Adipose tissue (tissue), 3 donors: ENCODE measurements around the gene ANKRD39. TPM values are rescaled to one million over a fixed set of nuclear protein-coding genes. Genes with fewer than 3 reads are reported as not detected.
A peak's percentile ranks its signal among the peaks of the same experiment; 100 is the strongest.

ENCODE experiments used
- H3K27ac ChIP-seq: one replicate; pipeline ENCODE4 v1.5.1; 2013; ENCODE audit warnings: low read depth, low read length
- WGBS, 3 donors: extraction: QIAGEN DNeasy Blood & Tissue Kit; methylation state at CpG; one replicate each; pipeline ENCODE4 v1.1.7; 2013; 5-methylcytosine and 5-hydroxymethylcytosine counted together
- polyA plus RNA-seq, 3 donors: library from polyadenylated mRNA; stranded (reverse); fragments of 200-250 nt; gene quantifications; one replicate each; pipeline ENCODE4 v1.2.3, GENCODE V29; 2013
- donor health status: healthy with polysubstance abuse.
- donor health status: Bipolar disorder and iron deficiency.
- donor health status: healthy.

Gene ANKRD39
- polyA plus RNA-seq, 3 donors = 9.4 to 14.5 (median 11.0) TPM

DNA sequence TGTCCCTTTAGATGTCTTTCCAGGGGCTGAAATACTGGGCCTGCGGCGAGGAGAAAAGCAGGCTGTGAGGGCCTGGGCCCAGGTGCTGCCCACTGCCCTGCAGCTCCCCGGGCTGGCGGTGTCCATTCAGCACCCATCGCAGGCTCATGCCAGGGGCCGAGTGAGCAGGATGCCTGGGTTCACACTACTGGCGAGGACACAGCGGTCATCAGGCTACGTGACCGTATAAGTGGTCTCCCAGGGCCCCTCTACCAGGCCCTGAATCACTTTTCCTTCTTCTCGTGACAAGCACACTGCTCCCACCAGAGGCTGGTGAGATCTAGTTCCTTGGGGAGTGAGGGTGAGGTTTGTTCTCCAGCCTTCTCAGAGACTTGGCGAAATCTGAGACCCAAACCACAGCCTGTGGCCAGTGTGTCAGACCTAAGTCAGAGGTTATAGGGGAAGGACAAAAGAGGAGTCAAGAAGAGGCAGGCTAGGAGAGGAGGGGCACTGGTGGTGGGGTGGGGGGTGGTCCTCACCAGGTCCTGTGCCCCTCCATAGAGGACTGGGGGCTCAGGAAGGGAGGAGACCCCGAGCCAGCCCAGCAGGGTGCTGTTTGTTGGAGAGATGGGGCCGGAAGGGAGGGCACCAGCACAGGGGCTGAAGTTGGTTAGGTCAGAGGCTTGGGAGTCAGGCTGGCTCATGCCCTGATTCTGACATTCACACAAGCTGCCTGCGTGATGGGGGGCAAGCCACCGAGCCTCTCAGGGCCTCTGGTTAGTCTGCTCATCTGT lies 18.6 kb upstream of the ANKRD39 start:
- H3K27ac ChIP-seq = no peak overlapping the region
- 86 to 91% (median 89%) methylated on average over 16 of the region's 16 CpGs for WGBS, 3 donors

DNA sequence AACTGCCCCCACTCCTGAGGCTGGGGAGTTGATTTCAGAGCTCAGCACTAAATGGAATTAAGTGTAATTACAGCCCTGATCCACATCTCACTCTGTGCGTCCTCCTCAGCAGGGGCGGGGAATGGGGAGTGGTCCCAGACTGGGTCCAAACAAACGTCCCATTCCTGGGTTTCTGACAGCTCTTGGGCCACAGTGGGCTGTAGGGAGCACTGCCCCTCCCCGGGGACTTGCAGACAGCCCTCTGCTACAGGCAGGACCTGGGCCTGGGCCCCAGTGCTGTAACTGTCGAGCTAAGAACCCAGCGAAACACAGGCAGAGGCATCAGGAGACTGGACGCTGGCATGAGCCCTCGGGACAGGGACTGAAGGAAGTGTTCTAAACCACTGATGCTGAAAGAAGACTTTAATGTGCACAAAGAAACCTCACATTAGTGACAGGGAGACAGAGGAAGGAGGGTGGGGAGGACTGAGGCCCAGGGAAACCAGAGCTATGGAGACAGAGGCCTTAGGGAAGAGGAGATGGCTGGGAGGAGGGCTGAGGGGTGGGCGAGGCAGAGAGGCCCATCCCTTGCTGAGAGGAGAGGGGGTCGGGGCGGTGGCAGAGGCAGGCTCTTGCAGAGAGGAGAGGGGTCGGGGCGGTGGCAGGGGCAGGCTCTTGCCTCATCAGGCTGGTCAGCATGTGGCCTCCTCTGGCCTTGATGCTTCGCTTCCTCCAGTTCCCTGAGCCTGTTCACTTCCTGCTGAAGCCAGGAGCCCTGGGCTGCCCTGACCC lies 17.9 kb upstream of the ANKRD39 start:
- no peak overlapping the region for H3K27ac ChIP-seq
- 76 to 81% (median 78%) methylated on average over 10 to 14 of the region's 14 CpGs for WGBS, 3 donors

DNA sequence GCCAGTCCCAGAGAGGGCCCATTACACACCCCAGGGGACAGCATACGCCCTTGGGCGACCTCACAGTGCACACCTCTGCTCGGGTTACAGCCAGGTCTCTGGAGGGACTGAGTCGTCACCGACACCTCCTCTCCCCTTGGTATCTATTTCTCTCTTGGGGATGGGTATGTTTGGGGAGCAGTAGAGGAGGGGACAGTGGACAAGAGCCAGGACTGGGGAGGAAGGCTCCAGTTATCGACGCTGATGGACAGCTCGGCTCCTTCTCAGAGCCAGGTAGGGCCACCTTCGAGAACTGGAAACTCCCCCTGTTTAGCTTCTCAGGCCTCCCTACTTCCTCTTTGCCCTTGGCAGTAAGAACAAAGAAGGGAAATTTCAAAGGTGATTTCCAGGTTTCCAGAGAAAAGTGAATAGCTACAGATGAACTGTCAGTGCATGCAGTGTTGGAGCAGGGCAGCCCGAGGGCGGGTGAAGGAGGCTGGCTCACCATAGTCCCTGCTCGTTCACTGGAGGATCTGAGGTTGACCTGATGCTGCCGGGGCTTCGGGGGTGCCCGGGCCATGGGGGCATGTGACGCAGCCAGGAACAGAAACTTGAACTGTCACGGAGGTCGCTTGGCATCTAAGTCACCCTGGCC lies 16.5 kb upstream of the ANKRD39 start:
- 48 to 51% (median 48%) methylated on average over 18 of the region's 18 CpGs for WGBS, 3 donors

DNA sequence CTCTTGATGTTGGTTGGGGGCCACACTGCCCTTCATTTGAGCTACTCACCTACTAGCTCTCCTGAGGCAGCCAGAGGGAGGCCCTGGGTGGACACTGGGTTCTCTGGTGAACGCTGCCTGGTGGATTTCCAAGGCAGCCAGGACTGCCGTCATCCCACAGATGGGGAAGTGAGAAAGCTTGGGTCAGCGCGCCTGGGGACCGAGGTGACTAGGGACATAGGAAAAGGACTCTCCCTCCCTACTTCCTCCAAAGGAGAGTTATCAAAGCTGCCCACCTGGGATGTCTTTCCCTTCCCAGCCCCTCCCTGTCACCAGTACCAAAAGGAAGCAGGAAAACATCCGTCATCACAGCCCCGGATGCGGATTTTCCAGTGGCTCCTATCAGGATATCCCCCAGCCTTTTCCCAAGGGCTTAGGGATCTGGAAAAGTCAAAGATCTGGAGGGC lies 15.9 kb upstream of the ANKRD39 start:
- H3K27ac ChIP-seq = no peak overlapping the region
- whole genome bisulfite sequencing, 3 donors = 29 to 71% (median 36%) methylated on average over 8 of the region's 8 CpGs

More for the DNA sequence above, 16.5 kb upstream of the ANKRD39 start:
- H3K27ac ChIP-seq = no peak overlapping the region

DNA sequence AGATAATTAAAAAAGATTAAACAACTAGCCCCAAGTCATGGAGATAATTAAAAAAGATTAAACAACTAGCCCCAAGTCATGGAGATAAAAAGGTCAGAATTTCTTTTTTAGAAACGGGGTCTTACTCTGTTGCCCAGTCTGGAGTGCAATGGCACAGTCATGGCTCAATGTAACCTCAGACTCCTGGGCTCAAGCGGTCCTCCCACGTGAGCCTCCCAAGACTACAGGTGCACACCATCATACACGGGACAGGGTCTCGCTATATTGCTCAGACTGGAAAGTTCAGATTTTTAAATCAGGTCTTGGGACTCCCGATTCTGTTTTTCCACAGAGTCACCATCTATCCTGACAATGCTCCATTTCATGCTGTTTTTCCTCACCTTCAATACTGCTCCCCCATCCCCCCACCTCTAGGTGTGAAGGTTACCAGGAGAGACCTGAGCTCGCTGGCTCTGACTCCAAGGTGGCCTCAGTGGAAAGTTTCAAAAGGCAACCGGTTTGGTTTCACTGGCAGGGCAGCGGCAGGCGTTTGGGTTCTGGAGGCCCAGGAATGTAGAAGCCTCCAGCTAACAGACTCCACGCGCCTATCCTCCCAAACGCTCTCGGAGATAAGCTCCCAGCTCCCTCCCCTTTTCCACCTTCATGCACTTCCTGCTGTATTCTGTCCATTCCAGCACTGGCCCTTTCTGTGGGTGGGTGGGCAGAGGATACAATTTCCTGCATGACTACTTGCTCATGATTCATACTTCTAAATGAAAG lies 15.0 kb upstream of the ANKRD39 start:
- WGBS, 3 donors = 72 to 77% (median 74%) methylated on average over 14 of the region's 14 CpGs
- no peak overlapping the region for H3K27ac ChIP-seq

DNA sequence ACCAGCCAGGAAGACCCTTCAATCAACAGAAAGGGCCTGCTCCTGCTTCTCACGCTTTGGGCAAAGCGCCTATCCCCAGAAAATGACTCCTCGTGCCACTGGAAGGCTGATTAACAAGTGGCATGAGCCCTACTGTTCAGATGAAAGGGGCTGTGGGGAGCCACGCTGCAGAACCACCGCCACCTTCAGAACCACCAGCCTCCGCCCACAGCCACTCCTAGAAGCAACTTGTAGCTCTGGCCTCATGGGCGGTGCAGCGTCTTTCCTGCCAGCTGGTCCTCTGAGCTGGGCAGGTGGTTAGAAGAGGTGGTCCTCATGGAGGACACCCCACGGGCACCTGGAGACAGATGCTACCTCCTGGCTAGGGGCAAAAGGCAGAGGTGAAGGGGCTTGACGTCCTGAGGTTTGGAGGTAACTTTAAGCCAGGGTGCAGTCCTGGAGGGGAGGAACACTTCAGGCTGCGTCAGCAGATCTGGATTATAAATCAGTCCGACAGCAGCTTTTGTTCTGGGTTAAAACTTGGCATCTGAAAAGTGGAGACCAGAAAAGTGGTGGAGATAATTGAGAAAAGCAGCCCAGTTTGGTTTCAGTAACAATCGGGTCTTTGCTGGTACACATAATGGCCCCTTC lies 12.9 kb upstream of the ANKRD39 start:
- WGBS, 3 donors = 15 to 42% (median 19%) methylated on average over 13 of the region's 13 CpGs
- H3K27ac ChIP-seq = no peak overlapping the region

DNA sequence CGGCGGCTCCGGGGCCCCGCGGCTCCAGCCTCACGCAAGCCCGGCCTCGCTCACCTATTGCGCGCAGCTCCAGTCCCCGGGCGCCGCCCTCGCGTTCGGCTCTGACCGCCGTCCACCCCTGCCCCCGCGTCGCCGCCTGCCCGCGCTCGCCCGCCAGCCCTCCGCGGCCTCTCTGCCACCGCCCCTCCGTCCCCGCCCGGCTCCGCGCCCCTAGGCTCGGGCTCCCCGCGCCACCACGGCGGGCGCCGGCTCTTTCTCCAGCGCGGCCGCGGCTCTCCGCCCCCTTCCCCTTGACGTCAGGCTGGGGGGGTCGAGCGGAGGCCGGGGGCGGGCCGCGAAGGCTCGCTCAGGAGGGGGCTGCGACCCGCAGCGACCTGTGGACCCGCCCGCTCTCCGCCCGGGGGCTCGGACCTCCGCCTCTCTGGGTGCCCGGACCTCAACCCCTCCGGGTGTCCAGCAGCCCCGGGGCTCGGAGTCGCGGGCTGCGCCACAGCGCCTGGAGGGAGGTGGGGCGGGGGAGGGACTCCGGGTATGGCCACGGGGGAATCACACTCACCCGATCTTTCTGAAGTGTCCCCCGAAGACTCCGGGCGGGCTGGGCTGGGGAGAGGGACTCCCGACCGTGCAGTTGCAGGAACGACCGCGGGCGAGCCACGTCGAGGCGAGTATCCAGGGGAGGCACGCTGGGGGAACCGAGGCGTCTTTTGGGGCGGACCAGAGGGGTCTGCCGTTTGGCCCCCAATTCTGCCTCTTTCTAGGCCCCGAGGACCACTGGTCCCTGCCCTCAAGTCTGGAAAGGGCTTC lies 12.2 kb upstream of the ANKRD39 start, which contains the start of gene SEMA4C:
Gene SEMA4C (minus strand): TSS at position 259 of the 804 bp plus-strand sequence. CDS start 2,194 bp downstream, outside the sequence.
- 1 to 2% (median 1%) methylated on average over 73 to 93 of the region's 93 CpGs for WGBS, 3 donors
- peak within 1 kb of the TSS; percentile 75 for H3K27ac ChIP-seq

DNA sequence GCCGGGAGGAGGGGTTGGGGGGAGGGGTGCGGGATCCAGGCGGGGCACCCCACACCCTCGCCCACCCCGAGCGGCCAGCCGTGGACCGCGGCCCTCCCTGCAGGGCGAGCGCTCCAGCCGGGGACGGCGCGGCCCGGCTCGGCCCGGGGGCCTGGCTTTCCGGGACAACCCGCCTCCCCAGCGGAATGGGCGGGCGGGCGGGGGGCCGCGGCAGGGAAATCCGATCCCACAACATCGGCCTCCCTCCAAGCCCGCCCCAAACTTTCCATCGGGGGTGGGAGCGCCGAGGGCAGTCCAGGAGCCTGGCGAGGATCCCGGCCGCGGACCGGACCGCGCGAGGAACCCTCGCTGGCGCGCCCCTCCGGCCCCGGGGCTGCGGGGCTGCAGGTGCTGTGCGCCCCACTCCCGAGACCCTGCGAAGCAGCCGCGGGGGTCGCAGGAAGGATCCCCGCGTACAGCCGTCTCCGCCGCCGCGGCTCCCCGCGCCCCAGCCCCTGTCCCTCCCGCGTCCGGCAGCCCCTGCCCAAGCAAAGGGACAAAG lies 11.5 kb upstream of the ANKRD39 start:
- WGBS, 3 donors = 0 to 1% (median 0%) methylated on average over 31 to 64 of the region's 64 CpGs
- H3K27ac ChIP-seq = peak overlapping the region; percentile 75

DNA sequence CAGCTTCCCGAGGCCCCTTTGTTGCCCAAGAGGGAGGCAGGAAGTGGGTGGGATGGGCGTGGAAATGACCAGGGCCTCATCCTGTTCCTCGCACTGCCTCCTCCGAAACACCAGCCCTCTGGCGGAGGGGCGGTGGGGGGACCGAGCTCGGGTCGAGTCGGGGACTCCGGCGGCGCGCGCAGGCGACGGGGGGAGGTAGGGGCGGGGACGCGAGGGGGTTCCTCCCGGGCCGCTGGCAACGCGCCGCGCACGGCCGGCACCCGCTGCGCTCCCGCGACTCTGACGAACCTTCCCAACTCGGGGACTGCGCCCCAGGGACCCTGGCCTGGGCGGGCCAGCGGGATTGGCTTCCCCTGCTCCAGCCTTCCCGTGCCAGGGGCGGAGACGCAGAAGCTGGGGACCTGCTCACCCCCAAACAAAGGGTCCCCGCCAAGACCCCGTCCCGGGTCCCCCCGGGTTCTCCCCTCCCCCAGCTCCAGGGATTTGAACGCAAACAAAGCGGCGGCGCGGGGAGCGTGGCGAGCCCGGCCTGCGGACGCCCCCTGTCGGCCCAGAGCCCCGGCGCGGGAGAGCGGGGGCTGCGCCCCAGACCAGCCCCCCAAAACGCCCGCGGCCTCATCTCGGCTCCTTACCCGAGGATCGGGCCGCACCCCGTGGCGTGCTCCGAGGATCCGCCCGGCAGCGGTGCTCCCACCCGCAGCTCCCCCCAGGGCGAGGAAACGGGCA lies 10.9 kb upstream of the ANKRD39 start:
- H3K27ac ChIP-seq = peak overlapping the region; percentile 75
- 0 to 1% (median 0%) methylated on average over 49 to 76 of the region's 76 CpGs for WGBS, 3 donors

DNA sequence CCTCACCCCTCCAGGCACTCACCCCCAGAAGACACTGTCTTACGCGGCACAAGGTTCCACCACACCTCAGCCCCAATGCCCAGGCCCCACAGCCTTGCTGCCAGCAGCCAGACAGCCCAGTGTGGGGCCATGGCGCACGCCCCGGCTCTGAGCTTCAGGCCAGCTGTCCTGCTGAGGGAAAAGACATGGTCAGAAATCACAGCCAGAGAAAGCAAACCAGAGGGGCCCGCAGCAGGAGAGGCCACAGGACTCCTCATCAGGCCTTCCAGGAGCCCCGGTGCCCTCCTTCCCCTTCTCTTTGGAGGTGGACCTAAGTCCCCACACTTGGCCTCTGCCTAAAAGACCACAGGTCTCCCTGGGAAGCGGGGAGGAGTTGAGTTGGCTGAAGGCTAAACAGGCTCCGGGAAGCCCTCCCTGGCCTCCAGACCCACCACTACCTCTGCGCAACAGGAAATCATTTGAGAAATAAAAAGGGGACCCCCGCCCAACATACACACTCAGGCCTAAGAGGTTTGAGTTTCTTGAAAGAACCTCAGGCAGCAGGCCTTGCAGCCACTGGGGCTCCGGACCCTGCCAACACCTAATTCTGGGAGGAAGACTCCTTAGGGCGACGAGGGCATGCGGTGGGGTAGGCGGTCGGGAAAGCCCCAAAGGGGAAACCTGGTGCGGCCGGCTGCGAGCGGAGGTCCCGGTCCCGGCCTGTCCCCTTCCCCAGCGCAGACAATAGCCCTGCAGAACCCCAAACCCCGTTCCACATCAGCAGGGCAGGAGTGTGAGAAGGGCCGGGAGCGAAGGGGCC lies 10.1 kb upstream of the ANKRD39 start:
- peak overlapping the region; percentile 75 for H3K27ac ChIP-seq
- 9 to 20% (median 10%) methylated on average over 27 of the region's 27 CpGs for WGBS, 3 donors

DNA sequence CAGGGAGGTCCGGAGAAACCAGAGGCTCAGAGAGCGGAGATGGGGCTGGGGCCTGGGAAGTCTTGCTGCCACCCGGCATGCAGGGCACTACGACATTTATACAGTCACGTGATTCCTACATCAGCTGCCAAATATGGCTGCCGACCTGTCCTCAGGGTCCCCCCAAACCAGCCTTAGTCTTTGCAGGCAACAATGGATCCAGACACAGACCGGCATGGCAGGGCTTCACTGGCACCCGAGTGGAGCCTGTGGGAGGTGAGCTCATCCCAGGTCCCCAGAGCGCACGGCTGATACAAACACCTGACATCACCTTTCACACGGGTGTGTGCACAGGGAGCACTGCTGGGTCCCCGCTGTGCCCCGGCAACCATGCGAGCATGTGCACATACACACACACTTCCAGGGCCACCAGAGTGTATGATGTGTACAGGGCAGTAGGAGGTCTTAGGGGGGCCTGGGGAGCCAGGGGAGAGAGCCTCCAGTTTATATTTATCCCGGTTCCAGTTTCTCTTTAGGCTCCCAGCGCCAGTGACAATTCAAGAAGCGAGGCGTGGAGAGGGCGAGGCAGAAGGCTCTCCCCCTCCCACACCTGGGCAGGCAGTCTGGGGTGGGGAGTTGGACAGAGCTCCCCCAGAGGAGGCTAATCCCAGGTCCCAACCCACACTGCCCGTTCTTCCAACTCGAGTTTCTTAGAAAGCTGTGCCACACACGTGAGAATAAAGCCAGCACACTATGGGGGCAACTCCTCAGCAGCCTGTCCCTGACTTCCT lies 9.4 kb upstream of the ANKRD39 start:
- peak overlapping the region; percentile 22 for H3K27ac ChIP-seq
- 48 to 70% (median 51%) methylated on average over 22 of the region's 22 CpGs for WGBS, 3 donors

DNA sequence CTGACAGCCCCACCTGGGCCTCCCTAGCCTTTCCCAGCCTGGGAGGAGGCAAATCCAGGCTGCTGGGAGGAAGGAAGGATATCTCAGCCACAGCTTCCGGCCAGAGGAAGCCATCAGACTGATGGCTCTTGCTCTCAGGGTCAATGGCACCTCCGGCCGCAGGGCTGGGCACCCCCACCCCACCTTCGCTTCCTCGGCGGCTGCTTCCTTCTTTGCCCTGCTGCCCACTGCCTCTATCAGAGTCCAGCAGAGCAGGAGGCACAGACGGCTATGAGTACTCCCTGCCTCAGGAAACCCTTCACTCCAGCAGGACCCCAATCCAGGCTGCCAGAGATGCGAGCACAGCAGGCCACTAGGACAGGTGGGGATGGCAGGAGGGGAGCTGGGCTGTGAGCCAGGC lies 8.8 kb upstream of the ANKRD39 start:
- no peak overlapping the region for H3K27ac ChIP-seq
- 37 to 82% (median 42%) methylated on average over 7 to 8 of the region's 8 CpGs for WGBS, 3 donors

DNA sequence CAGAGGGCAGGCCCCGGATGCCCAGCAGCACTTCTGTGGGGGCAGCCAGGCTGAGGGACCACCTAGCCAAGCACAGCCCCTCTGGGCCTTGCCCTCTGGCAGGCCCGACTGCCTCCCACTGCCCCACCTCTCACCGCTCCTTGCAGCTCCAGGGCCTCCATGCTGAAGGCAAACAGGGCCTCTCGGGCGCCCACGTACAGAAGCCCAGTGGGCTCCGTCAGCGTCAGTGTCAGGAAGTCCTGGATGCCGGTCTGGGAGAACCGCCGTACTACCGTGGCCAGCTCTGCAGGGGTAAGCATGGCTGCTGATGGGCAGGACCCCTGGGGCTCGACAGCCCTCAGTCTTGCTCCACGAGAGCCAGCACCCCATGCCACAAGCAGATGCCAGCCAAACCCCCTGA lies 8.3 kb upstream of the ANKRD39 start:
- WGBS, 3 donors = 59 to 78% (median 60%) methylated on average over 14 of the region's 14 CpGs
- no peak overlapping the region for H3K27ac ChIP-seq

DNA sequence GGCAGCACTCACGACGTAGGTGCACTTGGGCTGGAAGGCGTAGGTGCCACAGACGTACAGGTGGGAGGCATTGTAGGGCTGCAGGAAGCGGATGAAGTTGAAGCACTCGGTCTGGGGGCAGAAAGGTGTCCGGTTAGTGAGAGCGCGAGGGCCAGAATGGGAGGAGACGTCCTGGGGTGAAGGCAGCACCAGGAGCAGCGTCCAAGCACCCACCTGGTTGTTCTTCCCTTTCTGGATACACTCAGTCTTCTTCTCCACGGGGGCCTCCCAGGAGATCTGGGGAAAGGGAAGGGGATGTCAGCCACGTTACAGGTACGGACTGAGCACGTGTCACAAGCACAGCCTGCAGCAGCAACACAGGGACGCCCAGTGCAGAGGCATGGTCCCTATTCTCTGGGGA lies 7.8 kb upstream of the ANKRD39 start:
- no peak overlapping the region for H3K27ac ChIP-seq
- WGBS, 3 donors = 80 to 84% (median 83%) methylated on average over 16 of the region's 16 CpGs
